Gastrocnemius medialis (tissue), 4 donors: ENCODE results near the gene NLRC5.

Source experiments
- POLR2A ChIP-seq, 2 donors: fragments of 450-650 bp; IDR thresholded peaks; one replicate each; pipeline ENCODE4 v1.6.1; 2017; ENCODE audit warnings: antibody characterized with exemption in 2 of 2, mild to moderate bottlenecking in 2 of 2, moderate library complexity in 2 of 2
- TF ChIP-seq, protein P1 (sequence below), 5 experiments: fragments of 450-650 bp in 3 of 5; fragments of 200-600 bp in 2 of 5; sonication (generic) in 2 of 5; IDR thresholded peaks in 4 of 5; conservative IDR thresholded peaks in 1 of 5; 1 replicate in 4 of 5; 2 replicates in 1 of 5; pipeline ENCODE4 v1.5.1; 2016 to 2019; ENCODE audit warnings: antibody characterized with exemption in 5 of 5, mild to moderate bottlenecking in 3 of 5, moderate library complexity in 3 of 5

DNA sequence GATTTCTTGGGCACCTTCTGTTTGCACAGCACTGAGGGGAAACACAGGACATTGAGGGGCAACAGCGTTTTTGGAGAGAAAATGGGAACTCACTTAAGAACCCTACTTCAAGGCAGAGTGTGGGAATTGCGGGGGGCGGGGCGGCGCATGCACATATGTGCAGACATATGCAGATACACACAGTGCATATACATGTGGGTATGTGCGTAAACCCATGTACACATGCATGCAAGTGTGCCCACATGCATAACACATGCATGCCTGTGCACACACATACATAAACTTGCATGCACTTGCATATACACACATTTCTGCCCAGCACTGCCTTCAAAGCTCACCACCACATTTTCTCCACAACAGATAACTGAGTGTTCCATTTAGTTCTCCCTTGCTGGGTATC lies 32.4 kb downstream of the NLRC5 start:
- TF ChIP-seq, protein P1, sequence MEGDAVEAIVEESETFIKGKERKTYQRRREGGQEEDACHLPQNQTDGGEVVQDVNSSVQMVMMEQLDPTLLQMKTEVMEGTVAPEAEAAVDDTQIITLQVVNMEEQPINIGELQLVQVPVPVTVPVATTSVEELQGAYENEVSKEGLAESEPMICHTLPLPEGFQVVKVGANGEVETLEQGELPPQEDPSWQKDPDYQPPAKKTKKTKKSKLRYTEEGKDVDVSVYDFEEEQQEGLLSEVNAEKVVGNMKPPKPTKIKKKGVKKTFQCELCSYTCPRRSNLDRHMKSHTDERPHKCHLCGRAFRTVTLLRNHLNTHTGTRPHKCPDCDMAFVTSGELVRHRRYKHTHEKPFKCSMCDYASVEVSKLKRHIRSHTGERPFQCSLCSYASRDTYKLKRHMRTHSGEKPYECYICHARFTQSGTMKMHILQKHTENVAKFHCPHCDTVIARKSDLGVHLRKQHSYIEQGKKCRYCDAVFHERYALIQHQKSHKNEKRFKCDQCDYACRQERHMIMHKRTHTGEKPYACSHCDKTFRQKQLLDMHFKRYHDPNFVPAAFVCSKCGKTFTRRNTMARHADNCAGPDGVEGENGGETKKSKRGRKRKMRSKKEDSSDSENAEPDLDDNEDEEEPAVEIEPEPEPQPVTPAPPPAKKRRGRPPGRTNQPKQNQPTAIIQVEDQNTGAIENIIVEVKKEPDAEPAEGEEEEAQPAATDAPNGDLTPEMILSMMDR (IDR thresholded peaks at IDR 0.05 in 4 of 5, conservative IDR thresholded peaks at IDR 0.05 in 1 of 5) = no peak
- no peak for TF ChIP-seq POLR2A (IDR thresholded peaks at IDR 0.05)
